Fibroblast of pulmonary artery (primary cell): ENCODE measurements around the gene MRPL22.
"Not testable (repeated sequence)": the region's sequence is repeated elsewhere in the genome, so short reads cannot be mapped to it uniquely, and the experiment has no call there.

ENCODE experiments used
- DNase-seq: peaks from one replicate; pipeline ENCODE4 v3.0.0-alpha.2; 2010; ENCODE audit warnings: low read depth
- H3K4me3 ChIP-seq: replicated peaks from 2 replicates; pipeline ENCODE4 v1.5.1; 2011; ENCODE audit warnings: low read depth, mild to moderate bottlenecking, control low read depth, low read length, moderate library complexity
- CTCF ChIP-seq: IDR thresholded peaks from 2 replicates; pipeline ENCODE4 v1.5.1; 2011; ENCODE audit warnings: mild to moderate bottlenecking, control low read depth, low read length, inconsistent platforms; ENCODE audit errors: missing control alignments

Gene MRPL22

GRCh38 chr5:154993461-154993860 lies 52.6 kb downstream of the MRPL22 start:
- no peak overlapping the region for H3K4me3 ChIP-seq
- no peak for DNase-seq
- TF ChIP-seq CTCF = no peak

- no peak overlapping the region for H3K4me3 ChIP-seq
- DNase-seq = no peak
- no peak for TF ChIP-seq CTCF
Observed at GRCh38 chr5:154995679-154996078, 54.8 kb downstream of the MRPL22 start.

GRCh38 chr5:154997746-154998145 lies 56.9 kb downstream of the MRPL22 start:
- DNase-seq = peak; percentile 14
- TF ChIP-seq CTCF = no peak
- H3K4me3 ChIP-seq = no peak overlapping the region

GRCh38 chr5:154999865-155000264 lies 59.0 kb downstream of the MRPL22 start:
- no peak for DNase-seq
- H3K4me3 ChIP-seq = no peak overlapping the region
- no peak for TF ChIP-seq CTCF

GRCh38 chr5:155001523-155001922 lies 60.6 kb downstream of the MRPL22 start:
- H3K4me3 ChIP-seq = no peak overlapping the region
- DNase-seq = no peak
- TF ChIP-seq CTCF = no peak

GRCh38 chr5:155002722-155003121 lies 61.8 kb downstream of the MRPL22 start:
- DNase-seq, H3K4me3 ChIP-seq: not testable (repeated sequence)

GRCh38 chr5:155004138-155004744 lies 63.4 kb downstream of the MRPL22 start:
- no peak overlapping the region for H3K4me3 ChIP-seq
- DNase-seq = peak; percentile 42
- peak; percentile 66 for TF ChIP-seq CTCF

GRCh38 chr5:155006265-155006664 lies 65.4 kb downstream of the MRPL22 start:
- DNase-seq, H3K4me3 ChIP-seq: not testable (repeated sequence)
